HG03025 (cell line): Measurements from ENCODE around the gene PCNX1.

Experiments
- ATAC-seq: cut with Tn5 transposase; IDR thresholded peaks from one replicate; pipeline ENCODE4 v1.9.1; 2021; ENCODE audit warnings: mild to moderate bottlenecking, moderate library complexity; ENCODE audit not compliant: unreplicated experiment, low FRiP score

PCNX1 gene

GRCh38 chr14:70954068-70954467 is 46.8 kb downstream of the PCNX1 start:
- no peak for ATAC-seq

GRCh38 chr14:70955543-70956480 is 48.6 kb downstream of the PCNX1 start:
- ATAC-seq: no peak

- no peak for ATAC-seq
These were observed 49.3 kb downstream of the PCNX1 start for GRCh38 chr14:70956511-70956910.

- ATAC-seq: no peak
These were observed 50.5 kb downstream of the PCNX1 start for GRCh38 chr14:70957710-70958109.

GRCh38 chr14:70962935-70963334 is 55.7 kb downstream of the PCNX1 start:
- ATAC-seq: no peak

- no peak for ATAC-seq
These were observed 57.2 kb downstream of the PCNX1 start for GRCh38 chr14:70964492-70964891.

- no peak for ATAC-seq
These were observed 64.3 kb downstream of the PCNX1 start for GRCh38 chr14:70971560-70971959.

- no peak for ATAC-seq
These were observed 65.1 kb downstream of the PCNX1 start for GRCh38 chr14:70972107-70972976.

GRCh38 chr14:70976591-70976990 is 69.3 kb downstream of the PCNX1 start:
- no peak for ATAC-seq

GRCh38 chr14:70981000-70981952 is 74.0 kb downstream of the PCNX1 start:
- ATAC-seq: no peak

GRCh38 chr14:70982200-70982599 is 74.9 kb downstream of the PCNX1 start:
- ATAC-seq: no peak

GRCh38 chr14:70987041-70987440 is 79.8 kb downstream of the PCNX1 start:
- ATAC-seq: no peak

- ATAC-seq: no peak
These were observed 81.2 kb downstream of the PCNX1 start for GRCh38 chr14:70988452-70988851.

GRCh38 chr14:70993931-70994330 is 86.7 kb downstream of the PCNX1 start:
- ATAC-seq: no peak

- no peak for ATAC-seq
These were observed 88.0 kb downstream of the PCNX1 start for GRCh38 chr14:70995211-70995610.

GRCh38 chr14:70995671-70996070 is 88.4 kb downstream of the PCNX1 start:
- no peak for ATAC-seq

- ATAC-seq: no peak
These were observed 91.9 kb downstream of the PCNX1 start for GRCh38 chr14:70999117-70999516.

GRCh38 chr14:71000091-71000490 is 92.8 kb downstream of the PCNX1 start:
- ATAC-seq: no peak

- ATAC-seq: no peak
These were observed 94.5 kb downstream of the PCNX1 start for GRCh38 chr14:71001742-71002141.

- ATAC-seq: no peak
These were observed 95.9 kb downstream of the PCNX1 start for GRCh38 chr14:71003156-71003555.
